AG04450 (cell line): ENCODE measurements around the gene LYZ. TPM values are rescaled to one million over a fixed set of nuclear protein-coding genes. Genes with fewer than 3 reads are reported as not detected.

Source experiments
- CTCF ChIA-PET: fragments of 300-600, 350-600 bp; formaldehyde crosslinking; extraction: SDS; loops from one replicate; lab custom pipeline; 2022; ENCODE audit warnings: antibody characterized with exemption, inconsistent platforms; lab: Charles Lee
- POLR2A ChIA-PET: fragments of 350-600 bp; formaldehyde crosslinking; extraction: SDS; loops from one replicate; lab custom pipeline; 2021; ENCODE audit warnings: antibody characterized with exemption, inconsistent platforms; lab: Yijun Ruan, JAX
- DNase-seq: peaks from one replicate; pipeline ENCODE4 v3.0.0-alpha.2; 2011; ENCODE audit warnings: low read depth, low spot score
- H3K27ac ChIP-seq: one replicate; pipeline ENCODE4 v1.5.1; 2012; ENCODE audit warnings: low read depth, low read length, control low read depth
- H3K27me3 ChIP-seq: one replicate; pipeline ENCODE4 v1.6.0; 2012; ENCODE audit warnings: low read length; ENCODE audit not compliant: control insufficient read depth, insufficient read depth
- H3K4me3 ChIP-seq: 2 replicates; pipeline ENCODE4 v1.5.1; 2011; ENCODE audit warnings: mild to moderate bottlenecking, low read depth, low read length, control low read depth
- H3K9me3 ChIP-seq: 2 replicates; pipeline ENCODE4 v1.5.1; 2012; ENCODE audit warnings: low read length; ENCODE audit not compliant: control insufficient read depth, insufficient read depth
- CTCF ChIP-seq: IDR thresholded peaks from 2 replicates; pipeline ENCODE4 v1.5.1; 2011; ENCODE audit warnings: low read depth, low read length, control low read depth, inconsistent platforms
- polyA plus RNA-seq: library from polyadenylated mRNA; depleted of rRNA; stranded (reverse); fragments of >200 nt; gene quantifications from 2 replicates; pipeline ENCODE4 v1.2.3, GENCODE V29; 2011

Gene LYZ
- polyA plus RNA-seq, 1 experiment: not detected

DNA sequence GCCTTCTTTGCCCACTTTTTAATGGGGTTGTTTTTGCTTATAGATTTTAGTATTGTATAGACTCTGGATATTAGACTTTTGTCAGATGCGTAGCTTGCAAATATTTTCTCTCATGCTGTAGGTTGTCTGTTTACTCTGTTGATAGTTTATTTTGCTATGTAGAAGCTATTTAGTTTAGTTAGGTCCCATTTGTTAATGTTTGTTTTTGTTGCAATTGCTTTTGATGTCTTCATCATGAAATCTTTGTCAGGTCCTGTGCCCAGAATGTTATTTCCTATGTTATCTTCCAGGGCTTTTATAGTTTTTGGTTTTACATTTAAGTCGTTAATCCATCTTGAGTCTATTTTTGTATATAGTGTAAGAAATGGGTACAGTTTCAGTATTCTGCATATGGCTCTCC lies 30.0 kb upstream of the LYZ start:
- DNase-seq: no peak
- ChIA-PET POLR2A (no interaction called here), CTCF (no interaction called here)
- H3K27ac ChIP-seq: no peak overlapping the region
- H3K27me3 ChIP-seq: peaks cover 2% of the 10 kb centered on the region
- no peak overlapping the region for H3K4me3 ChIP-seq
- no peak for TF ChIP-seq CTCF
- no peaks in the 10 kb centered on the region for H3K9me3 ChIP-seq

DNA sequence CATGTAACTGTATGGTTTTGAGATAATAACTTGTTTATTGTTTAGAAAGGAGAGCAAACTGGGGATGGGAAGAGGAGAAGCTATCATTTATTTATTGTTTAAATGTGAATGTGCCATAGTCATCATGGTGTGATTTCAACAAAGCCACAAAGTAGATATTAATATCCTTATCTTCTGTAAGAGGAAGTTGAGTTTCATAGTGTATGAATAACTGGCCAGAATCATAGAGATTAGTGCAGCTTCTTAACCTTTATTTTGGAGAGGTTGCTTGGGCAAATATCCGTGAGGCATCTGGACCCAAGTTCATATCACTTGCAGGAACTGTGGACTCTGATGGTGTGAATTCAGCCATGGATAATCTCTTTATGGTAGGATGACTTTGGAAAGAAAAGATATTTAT lies 26.8 kb upstream of the LYZ start:
- no peak for DNase-seq
- ChIA-PET POLR2A (no interaction called here), CTCF (no interaction called here)
- no peak overlapping the region for H3K4me3 ChIP-seq
- peaks cover 7% of the 10 kb centered on the region for H3K27me3 ChIP-seq
- no peak for TF ChIP-seq CTCF
- no peaks in the 10 kb centered on the region for H3K9me3 ChIP-seq
- no peak overlapping the region for H3K27ac ChIP-seq

- no peaks in the 10 kb centered on the region for H3K9me3 ChIP-seq
- no peak for TF ChIP-seq CTCF
Measured at GRCh38 chr12:69324797-69325466, 23.2 kb upstream of the LYZ start.

GRCh38 chr12:69328426-69328825 lies 19.8 kb upstream of the LYZ start:
- Histone ChIP-seq H3K27me3 (peaks cover 37% of the 10 kb centered on the region), H3K4me3 (no peak overlapping the region), H3K27ac (no peak overlapping the region), H3K9me3 (no peaks in the 10 kb centered on the region)
- POLR2A ChIA-PET: no interaction called here
- CTCF ChIA-PET: no interaction called here
- no peak for DNase-seq
- no peak for TF ChIP-seq CTCF

More at GRCh38 chr12:69324797-69325466, 23.2 kb upstream of the LYZ start:
- no peak for DNase-seq
- no peak overlapping the region for H3K4me3 ChIP-seq
- H3K27ac ChIP-seq: no peak overlapping the region
- ChIA-PET POLR2A (no interaction called here), CTCF (no interaction called here)
- H3K27me3 ChIP-seq: peaks cover 20% of the 10 kb centered on the region

GRCh38 chr12:69329669-69330428 lies 18.3 kb upstream of the LYZ start:
- H3K27ac ChIP-seq: no peak overlapping the region
- ChIA-PET CTCF (interaction anchor here (0.5 kb wide), 1 partner anchor 27 kb away, joined by 3 read pairs; no protein-coding TSS in a partner anchor), POLR2A (no interaction called here)
- TF ChIP-seq CTCF: no peak
- H3K27me3 ChIP-seq: peaks cover 35% of the 10 kb centered on the region
- DNase-seq: no peak
- H3K4me3 ChIP-seq: no peak overlapping the region
- no peaks in the 10 kb centered on the region for H3K9me3 ChIP-seq
